ENCODE data around the gene MOV10L1.

The MOV10L1 gene

DNA sequence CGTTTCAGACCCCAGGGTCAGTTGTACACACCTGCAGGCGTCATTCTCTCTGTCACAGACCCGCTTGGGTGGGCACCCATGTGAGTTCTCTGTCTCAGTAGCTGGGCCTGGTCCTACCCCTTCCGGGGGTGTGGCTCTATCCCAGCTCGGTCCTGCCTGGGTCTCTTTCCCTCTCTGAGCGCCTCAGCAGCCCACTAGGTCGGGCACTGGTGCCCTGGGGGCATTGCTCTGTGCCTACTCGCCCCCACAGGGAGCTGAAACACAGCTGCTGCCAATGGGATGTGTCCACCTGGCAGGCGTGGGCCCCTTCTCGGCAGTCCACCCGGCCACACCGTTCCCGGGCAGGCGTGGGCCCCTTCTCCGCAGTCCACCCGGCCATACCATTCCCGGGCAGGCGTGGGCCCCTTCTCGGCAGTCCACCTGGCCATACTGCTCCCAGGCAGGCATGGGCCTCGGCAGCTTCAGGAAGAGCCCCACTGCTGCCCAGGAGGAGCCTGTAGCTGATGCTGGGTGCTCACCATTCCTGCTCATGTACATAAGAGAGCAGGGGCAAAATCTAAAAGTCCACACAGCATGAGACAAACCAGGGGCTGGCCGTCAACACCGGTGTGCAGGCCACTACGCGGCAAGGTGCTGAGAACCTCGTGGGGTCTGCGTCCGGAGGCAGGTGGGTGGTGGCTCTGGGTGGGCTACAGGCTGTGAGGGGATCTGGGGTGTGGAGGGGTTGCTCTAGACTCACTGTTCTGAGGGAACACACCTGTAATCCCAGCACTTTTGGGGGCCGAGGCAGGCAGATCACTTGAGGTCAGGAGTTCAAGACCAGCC lies 16.9 kb upstream of the MOV10L1 start:
- TF ChIP-seq, protein P1, sequence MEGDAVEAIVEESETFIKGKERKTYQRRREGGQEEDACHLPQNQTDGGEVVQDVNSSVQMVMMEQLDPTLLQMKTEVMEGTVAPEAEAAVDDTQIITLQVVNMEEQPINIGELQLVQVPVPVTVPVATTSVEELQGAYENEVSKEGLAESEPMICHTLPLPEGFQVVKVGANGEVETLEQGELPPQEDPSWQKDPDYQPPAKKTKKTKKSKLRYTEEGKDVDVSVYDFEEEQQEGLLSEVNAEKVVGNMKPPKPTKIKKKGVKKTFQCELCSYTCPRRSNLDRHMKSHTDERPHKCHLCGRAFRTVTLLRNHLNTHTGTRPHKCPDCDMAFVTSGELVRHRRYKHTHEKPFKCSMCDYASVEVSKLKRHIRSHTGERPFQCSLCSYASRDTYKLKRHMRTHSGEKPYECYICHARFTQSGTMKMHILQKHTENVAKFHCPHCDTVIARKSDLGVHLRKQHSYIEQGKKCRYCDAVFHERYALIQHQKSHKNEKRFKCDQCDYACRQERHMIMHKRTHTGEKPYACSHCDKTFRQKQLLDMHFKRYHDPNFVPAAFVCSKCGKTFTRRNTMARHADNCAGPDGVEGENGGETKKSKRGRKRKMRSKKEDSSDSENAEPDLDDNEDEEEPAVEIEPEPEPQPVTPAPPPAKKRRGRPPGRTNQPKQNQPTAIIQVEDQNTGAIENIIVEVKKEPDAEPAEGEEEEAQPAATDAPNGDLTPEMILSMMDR (conservative IDR thresholded peaks at IDR 0.05; ENCODE audit: low read depth), result no peak
- ChIA-PET CTCF (no interaction called here), POLR2A (ENCODE audit: low non-redundant PET) (no interaction called here)
- H3K27ac ChIP-seq, result no peak overlapping the region
- DNase-seq (ENCODE audit: low spot score), result no peak

GRCh38 chr22:50074056-50074455 lies 15.8 kb upstream of the MOV10L1 start:
- ChIA-PET CTCF (no interaction called here), POLR2A (ENCODE audit: low non-redundant PET) (no interaction called here)
- DNase-seq (ENCODE audit: low spot score), result no peak
- H3K27ac ChIP-seq, result no peak overlapping the region
- TF ChIP-seq, protein P1 (conservative IDR thresholded peaks at IDR 0.05; ENCODE audit: low read depth), result no peak

GRCh38 chr22:50074551-50075530 lies 15.0 kb upstream of the MOV10L1 start:
- ChIA-PET CTCF (no interaction called here), POLR2A (ENCODE audit: low non-redundant PET) (no interaction called here)
- DNase-seq (ENCODE audit: low spot score), result no peak
- TF ChIP-seq, protein P1 (conservative IDR thresholded peaks at IDR 0.05; ENCODE audit: low read depth), result no peak
- H3K27ac ChIP-seq, result no peak overlapping the region

GRCh38 chr22:50076646-50077535 lies 12.9 kb upstream of the MOV10L1 start:
- DNase-seq (ENCODE audit: low spot score), result no peak
- TF ChIP-seq, protein P1 (conservative IDR thresholded peaks at IDR 0.05; ENCODE audit: low read depth), result no peak
- no peak overlapping the region for H3K27ac ChIP-seq
- ChIA-PET POLR2A (ENCODE audit: low non-redundant PET) (no interaction called here), CTCF (interaction anchor here (0.6 to 0.7 kb wide), 2 partner anchors 72 to 410 kb away, joined by 4 to 6 read pairs; no protein-coding TSS in a partner anchor)

DNA sequence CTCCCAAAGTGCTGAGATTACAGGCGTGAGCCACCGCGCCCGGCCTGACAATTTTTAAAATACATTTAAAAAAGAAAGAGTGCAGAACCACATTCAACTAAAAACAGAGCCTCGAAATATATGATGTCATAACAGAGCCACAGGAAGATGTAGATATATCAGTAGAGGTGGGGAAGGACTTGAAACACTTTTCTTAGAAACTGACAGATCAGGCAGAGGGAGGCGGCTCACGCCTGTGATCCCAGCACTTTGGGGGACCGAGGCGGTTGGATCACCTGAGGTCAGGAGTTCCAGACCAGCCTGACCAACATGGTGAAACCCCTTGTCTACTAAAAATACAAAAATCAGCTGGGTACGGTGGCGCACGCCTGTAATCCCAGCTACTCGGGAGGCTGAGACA lies 11.6 kb upstream of the MOV10L1 start:
- ChIA-PET POLR2A (ENCODE audit: low non-redundant PET) (no interaction called here), CTCF (interaction anchor here (0.6 kb wide), 1 partner anchor 145 kb away, joined by 6 read pairs; no protein-coding TSS in a partner anchor)
- no peak for DNase-seq (ENCODE audit: low spot score)
- TF ChIP-seq, protein P1 (conservative IDR thresholded peaks at IDR 0.05; ENCODE audit: low read depth), result no peak
- no peak overlapping the region for H3K27ac ChIP-seq

Data from RWPE1 (cell line).